ENCODE measurements around the gene MYL3. TPM values are rescaled to one million over a fixed set of nuclear protein-coding genes. Genes with fewer than 3 reads are reported as not detected.

MYL3 gene
- total and polyA plus RNA-seq, 2 experiments from 2014 or later = not detected

DNA sequence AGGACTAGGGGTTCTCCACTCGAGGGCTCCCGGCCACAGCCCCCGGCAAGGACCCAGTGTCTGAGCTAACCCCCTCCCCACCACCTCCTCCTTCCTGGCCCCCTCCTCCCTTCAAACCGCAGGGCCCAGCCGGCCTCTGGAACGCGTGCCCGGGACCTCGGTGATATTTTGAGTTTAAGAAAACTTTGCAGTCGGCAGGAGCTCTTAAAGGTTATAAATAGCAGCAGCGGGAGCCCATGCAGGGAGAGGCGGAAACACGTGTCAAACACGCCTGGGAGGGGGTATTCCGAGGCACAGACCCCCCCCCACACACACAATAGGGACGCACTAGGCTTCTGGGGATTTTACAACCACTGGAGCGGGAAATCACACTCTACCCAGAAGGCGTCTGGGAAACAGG lies 11.2 kb upstream of the MYL3 start:
- Histone ChIP-seq H3K36me3 (ENCODE audit: low read depth) (no peaks in the 10 kb centered on the region), H3K27ac (no peak overlapping the region), H3K79me2 (ENCODE audit: insufficient read depth) (no peaks in the 10 kb centered on the region), H3K4me3 (no peak overlapping the region), H2AFZ (no peak overlapping the region), H3K4me1 (ENCODE audit: insufficient read depth) (peaks cover 7% of the 10 kb centered on the region; the same call in 1 of the 2 replicates), H3F3A (ENCODE audit: insufficient read depth) (no peaks in the 10 kb centered on the region), H3K9me3 (ENCODE audit: low read depth) (no peaks in the 10 kb centered on the region), H3K9ac (no peak overlapping the region), H3K27me3 (replicated peaks; ENCODE audit: insufficient read depth) (peaks cover 3% of the 10 kb centered on the region; the same call in 1 of the 2 replicates), H3K4me2 (ENCODE audit: unreplicated experiment) (no peak overlapping the region), H3K9me2 (ENCODE audit: insufficient read depth) (no peaks in the 10 kb centered on the region), H4K20me1 (ENCODE audit: insufficient read depth) (no peaks in the 10 kb centered on the region)
- 76 to 80% methylated on average over 14 to 18 of the region's 18 CpGs for WGBS, 2 experiments (ENCODE audit: low coverage in 1 of 2, low lambda C conversion rate in 2 of 2, missing lambda C conversion rate in 2 of 2)
- in situ Hi-C loops (cut with MboI) = no loop called here
- no peak for DNase-seq
- TF ChIP-seq EZH2phosphoT487 (IDR thresholded peaks at IDR 0.05; ENCODE audit: insufficient read depth, low read depth) (no peak), EZH2 (IDR thresholded peaks at IDR 0.05; ENCODE audit: insufficient read depth, poor library complexity, severe bottlenecking) (no peak)

DNA sequence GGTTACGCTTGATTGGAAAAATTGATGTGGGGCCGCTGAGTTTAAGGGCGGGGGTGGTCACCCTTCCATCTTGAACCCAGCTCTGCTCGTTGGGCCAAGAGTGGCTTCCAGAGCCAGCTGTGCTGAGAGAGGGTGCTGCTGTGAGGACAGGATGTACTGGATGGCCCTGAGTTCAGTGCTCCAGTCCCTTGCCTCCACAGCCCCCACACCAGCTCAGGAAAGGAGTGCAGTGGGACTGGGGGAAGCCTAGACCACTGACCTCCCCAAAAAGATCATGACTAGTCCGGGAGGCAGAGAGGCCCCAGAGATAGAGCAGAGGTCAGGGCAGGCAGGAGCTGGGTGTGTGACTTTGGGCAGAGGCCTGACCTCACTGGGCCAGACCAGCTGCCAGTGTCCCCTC lies 10.3 kb upstream of the MYL3 start:
- no peaks in the 10 kb centered on the region for H3K36me3 ChIP-seq (ENCODE audit: low read depth)
- no peaks in the 10 kb centered on the region for H3K9me3 ChIP-seq (ENCODE audit: low read depth)
- no peak overlapping the region for H3K4me2 ChIP-seq (ENCODE audit: unreplicated experiment)
- H3F3A ChIP-seq (ENCODE audit: insufficient read depth) = no peaks in the 10 kb centered on the region
- in situ Hi-C loops (cut with MboI) = no loop called here
- peaks cover under 1% of the 10 kb centered on the region; the same call in 1 of the 2 replicates for H3K4me1 ChIP-seq (ENCODE audit: insufficient read depth)
- no peak for DNase-seq
- no peaks in the 10 kb centered on the region for H3K9me2 ChIP-seq (ENCODE audit: insufficient read depth)
- no peak overlapping the region for H2AFZ ChIP-seq
- 73 to 76% methylated on average over 5 of the region's 5 CpGs for WGBS, 2 experiments (ENCODE audit: low coverage in 1 of 2, low lambda C conversion rate in 2 of 2, missing lambda C conversion rate in 2 of 2)
- no peak overlapping the region for H3K4me3 ChIP-seq
- no peak overlapping the region for H3K27ac ChIP-seq
- no peak for TF ChIP-seq EZH2 (IDR thresholded peaks at IDR 0.05; ENCODE audit: insufficient read depth, poor library complexity, severe bottlenecking)
- no peak overlapping the region for H3K9ac ChIP-seq
- peaks cover 3% of the 10 kb centered on the region; the same call in 1 of the 2 replicates for H3K27me3 ChIP-seq (replicated peaks; ENCODE audit: insufficient read depth)
- no peaks in the 10 kb centered on the region for H3K79me2 ChIP-seq (ENCODE audit: insufficient read depth)
- no peaks in the 10 kb centered on the region for H4K20me1 ChIP-seq (ENCODE audit: insufficient read depth)

DNA sequence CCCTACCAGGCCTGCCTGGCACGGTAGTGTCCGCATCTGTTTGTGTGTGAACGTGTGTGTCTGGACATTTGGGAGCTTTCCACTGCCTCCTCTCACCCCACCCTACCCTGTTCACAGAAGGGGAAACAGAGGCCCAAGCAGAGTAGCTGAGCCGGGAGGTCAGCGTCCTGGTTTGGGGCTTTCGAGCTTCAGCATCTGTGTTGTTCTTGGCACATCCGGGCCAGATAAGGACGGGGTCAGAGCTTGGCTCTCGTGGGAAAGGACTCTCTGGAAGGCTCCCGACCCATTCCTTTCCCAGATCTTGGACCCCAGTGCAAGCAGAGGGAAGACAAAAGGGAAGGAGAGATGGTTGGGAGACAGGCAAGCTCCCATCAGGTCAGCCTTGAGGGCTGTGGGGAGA lies 8.0 kb upstream of the MYL3 start:
- Histone ChIP-seq H3K4me2 (ENCODE audit: unreplicated experiment) (no peak overlapping the region), H3K4me3 (no peak overlapping the region), H3K9ac (no peak overlapping the region), H4K20me1 (ENCODE audit: insufficient read depth) (no peaks in the 10 kb centered on the region), H3K9me3 (ENCODE audit: low read depth) (no peaks in the 10 kb centered on the region), H3K36me3 (ENCODE audit: low read depth) (no peaks in the 10 kb centered on the region), H3K4me1 (ENCODE audit: insufficient read depth) (no peaks in the 10 kb centered on the region), H3K9me2 (ENCODE audit: insufficient read depth) (no peaks in the 10 kb centered on the region), H3K79me2 (ENCODE audit: insufficient read depth) (no peaks in the 10 kb centered on the region), H2AFZ (no peak overlapping the region), H3F3A (ENCODE audit: insufficient read depth) (no peaks in the 10 kb centered on the region), H3K27ac (no peak overlapping the region), H3K27me3 (replicated peaks; ENCODE audit: insufficient read depth) (peaks cover 3% of the 10 kb centered on the region; the same call in 1 of the 2 replicates)
- WGBS, 2 experiments (ENCODE audit: low coverage in 1 of 2, low lambda C conversion rate in 2 of 2, missing lambda C conversion rate in 2 of 2) = 62 to 64% methylated on average over 10 of the region's 10 CpGs
- in situ Hi-C loops (cut with MboI) = no loop called here
- TF ChIP-seq EZH2 (IDR thresholded peaks at IDR 0.05; ENCODE audit: insufficient read depth, poor library complexity, severe bottlenecking) (no peak), EZH2phosphoT487 (IDR thresholded peaks at IDR 0.05; ENCODE audit: insufficient read depth, low read depth) (no peak)
- DNase-seq = no peak

DNA sequence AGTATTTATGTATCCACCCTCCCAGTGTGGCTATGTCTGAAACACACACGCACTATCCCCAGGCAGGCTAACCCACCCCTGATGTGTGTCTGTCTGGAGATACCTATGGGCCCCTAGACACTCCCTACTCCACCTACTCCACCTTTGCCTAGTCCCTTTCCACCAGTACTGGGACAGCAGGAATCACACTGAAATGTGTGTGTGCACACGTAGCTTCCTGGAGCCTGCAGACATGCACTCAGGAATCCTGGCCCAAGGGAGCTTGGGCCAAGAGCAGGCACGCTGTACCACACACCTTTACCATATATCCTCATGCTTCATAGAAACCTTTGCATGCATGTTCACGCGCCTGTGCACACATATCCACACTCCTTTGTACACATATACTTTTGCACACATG lies 7.4 kb upstream of the MYL3 start:
- H3K27ac ChIP-seq = no peak overlapping the region
- H3K36me3 ChIP-seq (ENCODE audit: low read depth) = no peaks in the 10 kb centered on the region
- H3F3A ChIP-seq (ENCODE audit: insufficient read depth) = no peaks in the 10 kb centered on the region
- no peak for TF ChIP-seq EZH2phosphoT487 (IDR thresholded peaks at IDR 0.05; ENCODE audit: insufficient read depth, low read depth)
- no peak for TF ChIP-seq EZH2 (IDR thresholded peaks at IDR 0.05; ENCODE audit: insufficient read depth, poor library complexity, severe bottlenecking)
- H3K9me2 ChIP-seq (ENCODE audit: insufficient read depth) = no peaks in the 10 kb centered on the region
- DNase-seq = no peak
- in situ Hi-C loops (cut with MboI) = no loop called here
- H3K9ac ChIP-seq = no peak overlapping the region
- H2AFZ ChIP-seq = no peak overlapping the region
- H3K4me3 ChIP-seq = no peak overlapping the region
- no peaks in the 10 kb centered on the region for H3K9me3 ChIP-seq (ENCODE audit: low read depth)
- peaks cover 3% of the 10 kb centered on the region; the same call in 1 of the 2 replicates for H3K27me3 ChIP-seq (replicated peaks; ENCODE audit: insufficient read depth)
- 80 to 81% methylated on average over 5 of the region's 5 CpGs for WGBS, 2 experiments (ENCODE audit: low coverage in 1 of 2, low lambda C conversion rate in 2 of 2, missing lambda C conversion rate in 2 of 2)
- H3K79me2 ChIP-seq (ENCODE audit: insufficient read depth) = no peaks in the 10 kb centered on the region
- H4K20me1 ChIP-seq (ENCODE audit: insufficient read depth) = no peaks in the 10 kb centered on the region
- no peak overlapping the region for H3K4me2 ChIP-seq (ENCODE audit: unreplicated experiment)
- H3K4me1 ChIP-seq (ENCODE audit: insufficient read depth) = no peaks in the 10 kb centered on the region

DNA sequence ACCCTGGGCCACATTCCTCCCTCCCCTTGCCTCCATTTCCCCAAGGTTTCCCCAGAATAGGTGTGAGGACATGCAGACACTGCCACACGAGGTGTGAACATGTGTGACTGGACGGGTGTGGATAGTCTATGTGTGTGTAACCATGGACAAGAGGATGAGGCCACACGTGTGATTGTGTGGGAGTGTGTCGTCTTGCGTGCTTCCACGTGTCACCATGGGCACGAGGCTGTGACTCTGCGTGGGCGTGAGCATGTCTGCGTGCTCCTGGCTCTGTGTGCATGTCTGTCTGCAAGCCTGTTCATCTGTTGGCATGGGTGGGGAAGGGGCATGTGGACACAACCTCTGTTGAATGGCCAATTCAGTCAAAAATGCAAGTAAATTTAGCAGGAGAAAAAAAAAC lies 6.2 kb upstream of the MYL3 start:
- in situ Hi-C loops (cut with MboI) = no loop called here
- H3K9me2 ChIP-seq (ENCODE audit: insufficient read depth) = no peaks in the 10 kb centered on the region
- WGBS, 2 experiments (ENCODE audit: low coverage in 1 of 2, low lambda C conversion rate in 2 of 2, missing lambda C conversion rate in 2 of 2) = 18 to 23% methylated on average over 10 of the region's 10 CpGs

More for the DNA sequence above, 6.2 kb upstream of the MYL3 start:
- H3K4me2 ChIP-seq (ENCODE audit: unreplicated experiment) = no peak overlapping the region
- H3K36me3 ChIP-seq (ENCODE audit: low read depth) = no peaks in the 10 kb centered on the region
- no peaks in the 10 kb centered on the region for H4K20me1 ChIP-seq (ENCODE audit: insufficient read depth)
- TF ChIP-seq EZH2 (IDR thresholded peaks at IDR 0.05; ENCODE audit: insufficient read depth, poor library complexity, severe bottlenecking) = no peak
- TF ChIP-seq EZH2phosphoT487 (IDR thresholded peaks at IDR 0.05; ENCODE audit: insufficient read depth, low read depth) = no peak
- H3K27ac ChIP-seq = no peak overlapping the region
- H3K4me1 ChIP-seq (ENCODE audit: insufficient read depth) = peaks cover 9% of the 10 kb centered on the region; the same call in 1 of the 2 replicates
- peaks cover 3% of the 10 kb centered on the region; the same call in 1 of the 2 replicates for H3K27me3 ChIP-seq (replicated peaks; ENCODE audit: insufficient read depth)
- no peaks in the 10 kb centered on the region for H3K9me3 ChIP-seq (ENCODE audit: low read depth)
- no peak overlapping the region for H2AFZ ChIP-seq
- H3K4me3 ChIP-seq = no peak overlapping the region
- no peaks in the 10 kb centered on the region for H3F3A ChIP-seq (ENCODE audit: insufficient read depth)
- H3K79me2 ChIP-seq (ENCODE audit: insufficient read depth) = no peaks in the 10 kb centered on the region
- H3K9ac ChIP-seq = no peak overlapping the region
- DNase-seq = peak; percentile 30

All from GM23248 (cell line).